Epithelial cell of proximal tubule (primary cell): ENCODE results near the gene NETO2. TPM values are rescaled to one million over a fixed set of nuclear protein-coding genes. Genes with fewer than 3 reads are reported as not detected.
"Not testable (repeated sequence)": the region's sequence is repeated elsewhere in the genome, so short reads cannot be mapped to it uniquely, and the experiment has no call there.

Experiments used
- DNase-seq: peaks from one replicate; pipeline ENCODE4 v3.0.0-alpha.2; 2011; ENCODE audit warnings: low read depth
- H3K4me3 ChIP-seq: 2 replicates; pipeline ENCODE4 v1.5.1; 2011; ENCODE audit warnings: low read depth, mild to moderate bottlenecking, low read length
- total RNA-seq: library from RNA; depleted of rRNA; stranded (reverse); fragments of >200 nt; gene quantifications from 2 replicates; pipeline ENCODE4 v1.2.3, GENCODE V29; 2015
- TF ChIP-seq, protein P1 (sequence below): conservative IDR thresholded peaks from 2 replicates; pipeline ENCODE4 v1.5.1; 2012; ENCODE audit warnings: low read depth, mild to moderate bottlenecking, low read length

NETO2 gene
- 41.2 and 73.9 TPM in 2 replicates for total RNA-seq

GRCh38 chr16:47143677-47144558 lies at the start of gene NETO2:
TSS of gene NETO2 (minus strand) at chr16:47143945. CDS start at chr16:47143612, 333 bp downstream.
- peak; percentile 9 for DNase-seq
- H3K4me3 ChIP-seq = peak within 1 kb of the TSS; percentile 71
- TF ChIP-seq, protein P1, sequence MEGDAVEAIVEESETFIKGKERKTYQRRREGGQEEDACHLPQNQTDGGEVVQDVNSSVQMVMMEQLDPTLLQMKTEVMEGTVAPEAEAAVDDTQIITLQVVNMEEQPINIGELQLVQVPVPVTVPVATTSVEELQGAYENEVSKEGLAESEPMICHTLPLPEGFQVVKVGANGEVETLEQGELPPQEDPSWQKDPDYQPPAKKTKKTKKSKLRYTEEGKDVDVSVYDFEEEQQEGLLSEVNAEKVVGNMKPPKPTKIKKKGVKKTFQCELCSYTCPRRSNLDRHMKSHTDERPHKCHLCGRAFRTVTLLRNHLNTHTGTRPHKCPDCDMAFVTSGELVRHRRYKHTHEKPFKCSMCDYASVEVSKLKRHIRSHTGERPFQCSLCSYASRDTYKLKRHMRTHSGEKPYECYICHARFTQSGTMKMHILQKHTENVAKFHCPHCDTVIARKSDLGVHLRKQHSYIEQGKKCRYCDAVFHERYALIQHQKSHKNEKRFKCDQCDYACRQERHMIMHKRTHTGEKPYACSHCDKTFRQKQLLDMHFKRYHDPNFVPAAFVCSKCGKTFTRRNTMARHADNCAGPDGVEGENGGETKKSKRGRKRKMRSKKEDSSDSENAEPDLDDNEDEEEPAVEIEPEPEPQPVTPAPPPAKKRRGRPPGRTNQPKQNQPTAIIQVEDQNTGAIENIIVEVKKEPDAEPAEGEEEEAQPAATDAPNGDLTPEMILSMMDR = peak; percentile 57

DNA sequence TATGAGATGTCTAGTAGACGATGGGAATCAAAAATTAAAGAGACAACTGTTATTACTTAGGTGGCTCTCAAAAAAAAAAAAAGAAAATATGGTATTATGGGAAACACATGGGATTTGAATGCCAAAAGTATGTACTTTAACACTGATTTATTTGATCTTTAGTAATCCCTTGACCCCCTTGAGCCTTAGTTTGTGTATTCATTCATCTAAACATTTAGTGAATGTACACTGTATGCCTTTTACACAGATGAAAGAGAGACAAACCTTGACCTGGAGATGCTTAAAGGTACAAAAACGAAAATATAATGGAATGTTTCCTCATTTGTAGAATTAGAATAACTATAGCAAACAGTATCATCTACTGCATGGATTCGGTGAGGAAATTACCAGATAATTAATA lies 38.6 kb upstream of the NETO2 start:
- no peak for DNase-seq
- TF ChIP-seq, protein P1 = no peak
- no peak overlapping the region for H3K4me3 ChIP-seq

DNA sequence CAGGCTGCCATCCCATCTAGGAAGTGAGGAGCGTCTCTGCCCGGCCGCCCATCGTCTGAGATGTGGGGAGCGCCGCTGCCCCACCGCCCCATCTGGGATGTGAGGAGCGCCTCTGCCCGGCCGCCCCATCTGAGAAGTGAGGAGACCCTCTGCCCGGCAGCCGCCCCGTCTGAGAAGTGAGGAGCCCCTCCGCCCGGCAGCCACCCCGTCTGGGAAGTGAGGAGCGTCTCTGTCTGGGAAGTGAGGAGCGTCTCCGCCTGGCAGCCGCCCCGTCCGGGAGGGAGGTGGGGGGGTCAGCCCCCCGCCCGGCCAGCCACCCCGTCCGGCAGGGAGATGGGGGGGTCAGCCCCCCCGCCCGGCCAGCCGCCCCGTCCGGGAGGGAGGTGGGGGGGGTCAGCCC lies 37.3 kb upstream of the NETO2 start:
- not testable (repeated sequence) for H3K4me3 ChIP-seq, DNase-seq

DNA sequence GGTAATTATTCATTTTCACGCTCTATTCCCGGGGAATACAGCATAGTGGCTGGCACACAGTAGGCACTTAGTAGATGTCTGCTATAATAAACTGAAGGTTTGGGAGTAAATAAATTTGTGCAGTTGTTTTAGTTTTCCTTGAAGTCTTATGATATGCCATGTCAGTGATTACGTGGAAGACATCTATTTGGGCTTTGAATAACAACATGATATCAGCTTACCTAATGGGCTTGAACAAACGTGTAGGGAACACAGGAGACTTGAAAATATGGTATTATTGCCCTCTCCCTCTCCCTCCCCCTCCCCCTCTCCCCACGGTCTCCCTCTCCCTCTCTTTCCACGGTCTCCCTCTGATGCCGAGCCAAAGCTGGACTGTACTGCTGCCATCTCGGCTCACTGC lies 36.3 kb upstream of the NETO2 start:
- TF ChIP-seq, protein P1 = no peak
- DNase-seq = no peak
- H3K4me3 ChIP-seq = no peak overlapping the region

DNA sequence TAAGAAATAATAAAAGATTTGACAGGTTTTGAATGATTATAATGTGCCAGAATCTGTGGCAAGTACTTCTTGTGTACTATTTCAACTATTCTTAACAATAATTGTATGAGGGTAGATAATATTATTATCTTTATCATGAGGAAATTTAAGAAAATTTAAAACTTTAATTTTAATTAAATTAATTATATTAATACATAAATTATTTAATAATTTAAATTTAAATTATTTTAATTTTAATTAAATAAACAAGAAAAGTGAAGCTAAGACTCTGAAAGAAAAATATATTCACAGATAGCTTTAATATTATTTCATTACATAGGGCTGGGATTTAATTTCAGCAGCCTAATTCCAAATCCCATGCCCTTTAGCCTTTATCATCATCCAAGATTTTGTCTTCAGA lies 31.4 kb upstream of the NETO2 start:
- DNase-seq = no peak
- H3K4me3 ChIP-seq = no peak overlapping the region
- TF ChIP-seq, protein P1 = no peak

DNA sequence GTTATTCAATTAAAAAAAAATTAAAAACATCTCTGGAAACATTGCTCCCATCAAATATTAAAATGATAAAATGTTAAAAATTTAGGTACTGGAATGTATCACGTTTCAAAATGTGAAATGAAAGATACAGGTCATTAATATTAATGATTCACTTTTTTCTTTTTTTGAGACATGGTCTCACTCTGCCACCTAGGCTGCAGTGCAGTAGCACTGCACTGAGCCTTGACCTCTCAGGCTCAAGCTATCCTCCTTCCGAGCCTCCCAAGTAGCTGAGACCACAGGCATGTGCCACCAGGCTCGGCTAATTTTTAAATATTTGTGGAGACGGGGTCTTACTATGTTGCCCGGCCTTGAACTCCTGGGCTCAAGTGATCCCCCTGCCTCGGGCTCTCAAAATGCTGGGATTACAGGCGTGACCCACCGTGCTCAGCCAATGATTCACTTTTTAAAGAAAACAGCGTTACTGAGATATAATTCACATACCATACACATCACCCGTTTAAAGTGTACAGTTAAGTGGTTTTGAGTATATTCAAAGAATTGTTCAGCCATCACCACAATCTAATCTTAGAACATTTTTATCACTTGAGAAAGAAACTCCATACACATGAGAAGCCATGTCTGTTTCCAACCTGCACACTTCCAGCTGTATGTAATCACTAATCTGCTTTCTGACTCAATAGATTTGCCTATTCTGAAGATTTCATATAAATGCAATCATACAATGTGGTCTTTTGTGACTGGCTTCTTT lies 19.1 kb upstream of the NETO2 start:
- no peak for DNase-seq
- TF ChIP-seq, protein P1 = no peak
- no peak overlapping the region for H3K4me3 ChIP-seq

GRCh38 chr16:47161464-47161863 lies 17.7 kb upstream of the NETO2 start:
- no peak overlapping the region for H3K4me3 ChIP-seq
- TF ChIP-seq, protein P1 = no peak
- DNase-seq = no peak
